Vagina (tissue), 2 donors: ENCODE results near the gene PCDH1. TPM values are rescaled to one million over a fixed set of nuclear protein-coding genes. Genes with fewer than 3 reads are reported as not detected.

Experiments
- DNase-seq, 2 donors: peaks; one replicate each; pipeline ENCODE4 v3.0.0-alpha.2; 2017; ENCODE audit errors: extremely low spot score in 2 of 2
- H3K27ac ChIP-seq: fragments of 200-600 bp; sonication (generic); one replicate; pipeline ENCODE4 v1.5.1; 2019
- H3K27me3 ChIP-seq: fragments of 200-600 bp; sonication (generic); one replicate; pipeline ENCODE4 v1.5.1; 2019
- H3K36me3 ChIP-seq, 2 donors: fragments of 200-600 bp; sonication (generic); one replicate each; pipeline ENCODE4 v1.5.1; 2017 to 2019
- H3K4me1 ChIP-seq: fragments of 200-600 bp; sonication (generic); one replicate; pipeline ENCODE4 v1.5.1; 2019
- H3K4me3 ChIP-seq, 2 donors: fragments of 200-600 bp; sonication (generic); 1 replicate in 1 of 2; 2 replicates in 1 of 2; pipeline ENCODE4 v1.5.1; 2016 to 2019
- H3K9me3 ChIP-seq: fragments of 200-600 bp; sonication (generic); one replicate; pipeline ENCODE4 v1.5.1; 2019
- CTCF ChIP-seq, 3 experiments: fragments of 450-650 bp in 2 of 3; fragments of 200-600 bp in 1 of 3; sonication (generic) in 1 of 3; IDR thresholded peaks; one replicate each; pipeline ENCODE4 v1.5.1; 2017 to 2019; ENCODE audit warnings: antibody characterized with exemption in 3 of 3, mild to moderate bottlenecking in 2 of 3, moderate library complexity in 2 of 3
- POLR2A ChIP-seq, 2 donors: fragments of 450-650 bp; IDR thresholded peaks; one replicate each; pipeline ENCODE4 v1.6.1; 2017; ENCODE audit warnings: antibody characterized with exemption in 2 of 2, mild to moderate bottlenecking in 2 of 2, moderate library complexity in 2 of 2
- POLR2AphosphoS5 ChIP-seq, 2 donors: sonication (generic); formaldehyde crosslinking; IDR thresholded peaks; one replicate each; pipeline ENCODE4 v1.9.0; 2017; ENCODE audit warnings: antibody characterized with exemption in 2 of 2, mild to moderate bottlenecking in 2 of 2, low read depth in 1 of 2; ENCODE audit not compliant: insufficient read depth in 1 of 2
- intact Hi-C: fragments of 100-400 bp; cut with DNase I; formaldehyde crosslinking; loops from one replicate; pipeline ENCODE4 v1.15.1; 2023
- total RNA-seq: library from RNA; depleted of rRNA; stranded (reverse); fragments of >200 nt; gene quantifications from one replicate; pipeline ENCODE4 v1.2.3, GENCODE V29; 2016

The PCDH1 gene
- total RNA-seq, 1 donor from 2014 or later, result 38.8 TPM

- DNase-seq, result no peak
- intact Hi-C loops, result no loop called here
- H3K27me3 ChIP-seq, result no peaks in the 10 kb centered on the region
These were observed 69.4 kb downstream of the PCDH1 start for GRCh38 chr5:141808857-141809256.

DNA sequence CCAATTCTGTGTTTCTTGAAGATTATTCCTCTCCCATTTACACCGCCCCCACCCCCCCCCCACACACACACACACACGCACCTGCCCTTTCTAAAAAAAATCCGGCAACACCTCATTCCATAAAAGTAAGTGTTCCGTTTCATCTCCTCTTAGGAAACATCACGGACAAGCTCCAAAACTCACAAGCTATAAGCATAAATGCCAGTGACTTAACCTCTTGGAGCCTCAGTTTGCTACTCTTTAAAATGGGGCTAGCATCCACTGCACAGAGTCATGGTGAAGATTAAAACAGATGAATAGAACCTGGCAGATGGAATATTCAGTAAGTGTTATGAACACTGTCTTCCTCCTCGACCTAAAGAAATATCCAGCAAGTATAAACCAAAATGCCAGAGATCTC lies 70.5 kb downstream of the PCDH1 start:
- H3K4me1 ChIP-seq, result peaks cover 8% of the 10 kb centered on the region
- no peak overlapping the region for H3K4me3 ChIP-seq
- H3K27ac ChIP-seq, result no peak overlapping the region
- no peak for TF ChIP-seq POLR2AphosphoS5 (IDR thresholded peaks at IDR 0.05; ENCODE audit: insufficient read depth in 1 of 2, low read depth in 1 of 2)
- no peak for TF ChIP-seq CTCF (IDR thresholded peaks at IDR 0.05)
- TF ChIP-seq POLR2A (IDR thresholded peaks at IDR 0.05), result no peak
- intact Hi-C loops, result no loop called here
- no peaks in the 10 kb centered on the region for H3K36me3 ChIP-seq
- DNase-seq, result no peak
- no peaks in the 10 kb centered on the region for H3K27me3 ChIP-seq
- H3K9me3 ChIP-seq, result no peaks in the 10 kb centered on the region

More at GRCh38 chr5:141808857-141809256, 69.4 kb downstream of the PCDH1 start:
- no peaks in the 10 kb centered on the region for H3K9me3 ChIP-seq
- TF ChIP-seq POLR2A (IDR thresholded peaks at IDR 0.05) (no peak), CTCF (IDR thresholded peaks at IDR 0.05) (no peak), POLR2AphosphoS5 (IDR thresholded peaks at IDR 0.05; ENCODE audit: insufficient read depth in 1 of 2, low read depth in 1 of 2) (no peak)
- no peaks in the 10 kb centered on the region for H3K36me3 ChIP-seq
- H3K27ac ChIP-seq, result no peak overlapping the region
- no peak overlapping the region for H3K4me3 ChIP-seq
- H3K4me1 ChIP-seq, result peaks cover 8% of the 10 kb centered on the region

DNA sequence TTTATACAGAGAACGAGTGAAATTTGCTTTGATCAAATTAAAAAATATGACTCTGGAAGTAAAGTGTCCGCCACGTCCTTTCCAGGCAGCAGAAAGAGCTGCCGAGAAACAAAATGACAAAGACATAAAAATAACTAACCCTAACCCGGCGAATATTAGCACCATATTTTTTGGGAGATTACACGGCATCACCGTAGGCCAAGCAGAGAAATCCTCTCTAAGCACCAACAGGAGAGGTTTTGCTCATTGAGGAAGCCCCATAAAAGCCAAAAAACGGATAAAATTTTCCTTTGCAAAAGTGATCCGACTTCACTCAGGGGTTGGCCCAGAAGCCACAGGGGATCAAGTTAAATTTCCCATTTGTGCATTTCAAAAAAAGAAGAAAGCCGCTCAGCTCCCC lies 70.9 kb downstream of the PCDH1 start:
- Histone ChIP-seq H3K4me1 (peaks cover 8% of the 10 kb centered on the region), H3K27ac (no peak overlapping the region), H3K27me3 (no peaks in the 10 kb centered on the region), H3K9me3 (no peaks in the 10 kb centered on the region), H3K4me3 (no peak overlapping the region), H3K36me3 (no peaks in the 10 kb centered on the region)
- intact Hi-C loops, result no loop called here
- no peak for TF ChIP-seq CTCF (IDR thresholded peaks at IDR 0.05)
- no peak for DNase-seq

GRCh38 chr5:141806626-141807025 lies 71.6 kb downstream of the PCDH1 start:
- TF ChIP-seq POLR2AphosphoS5 (IDR thresholded peaks at IDR 0.05; ENCODE audit: insufficient read depth in 1 of 2, low read depth in 1 of 2), result no peak
- TF ChIP-seq CTCF (IDR thresholded peaks at IDR 0.05), result no peak
- TF ChIP-seq POLR2A (IDR thresholded peaks at IDR 0.05), result no peak
- Histone ChIP-seq H3K27me3 (no peaks in the 10 kb centered on the region), H3K4me1 (peaks cover 1% of the 10 kb centered on the region), H3K36me3 (no peaks in the 10 kb centered on the region), H3K27ac (no peak overlapping the region), H3K9me3 (no peaks in the 10 kb centered on the region), H3K4me3 (no peak overlapping the region)
- intact Hi-C loops, result no loop called here
- DNase-seq, result no peak

- Histone ChIP-seq H3K4me3 (no peak overlapping the region), H3K36me3 (no peaks in the 10 kb centered on the region), H3K4me1 (no peaks in the 10 kb centered on the region), H3K9me3 (no peaks in the 10 kb centered on the region), H3K27ac (no peak overlapping the region), H3K27me3 (no peaks in the 10 kb centered on the region)
- intact Hi-C loops, result no loop called here
- no peak for DNase-seq
- TF ChIP-seq CTCF (IDR thresholded peaks at IDR 0.05) (no peak), POLR2AphosphoS5 (IDR thresholded peaks at IDR 0.05; ENCODE audit: insufficient read depth in 1 of 2, low read depth in 1 of 2) (peak; percentile 47 to 64), POLR2A (IDR thresholded peaks at IDR 0.05) (no peak)
These were observed 72.2 kb downstream of the PCDH1 start for GRCh38 chr5:141805874-141806595.
